ENCODE data around the gene PRELID2.

Gene PRELID2

GRCh38 chr5:145712245-145712644, 122.9 kb downstream of the PRELID2 start:
- TF ChIP-seq CTCF (IDR thresholded peaks at IDR 0.05; ENCODE audit: low read length, missing control alignments), result no peak
- DNase-seq (ENCODE audit: low read depth), result no peak
- H3K4me3 ChIP-seq (replicated peaks; ENCODE audit: low read depth, low read length), result no peak overlapping the region

- no peak overlapping the region for H3K4me3 ChIP-seq (replicated peaks; ENCODE audit: low read depth, low read length)
- TF ChIP-seq CTCF (IDR thresholded peaks at IDR 0.05; ENCODE audit: low read length, missing control alignments), result no peak
- DNase-seq (ENCODE audit: low read depth), result no peak
These were observed 123.7 kb downstream of the PRELID2 start for GRCh38 chr5:145711417-145711816.
